ENCODE data around the gene JMJD1C. TPM values are rescaled to one million over a fixed set of nuclear protein-coding genes. Genes with fewer than 3 reads are reported as not detected.

Gene JMJD1C
- total and polyA plus RNA-seq, 12 donors: 14.4 to 70.4 (median 39.2) TPM

DNA sequence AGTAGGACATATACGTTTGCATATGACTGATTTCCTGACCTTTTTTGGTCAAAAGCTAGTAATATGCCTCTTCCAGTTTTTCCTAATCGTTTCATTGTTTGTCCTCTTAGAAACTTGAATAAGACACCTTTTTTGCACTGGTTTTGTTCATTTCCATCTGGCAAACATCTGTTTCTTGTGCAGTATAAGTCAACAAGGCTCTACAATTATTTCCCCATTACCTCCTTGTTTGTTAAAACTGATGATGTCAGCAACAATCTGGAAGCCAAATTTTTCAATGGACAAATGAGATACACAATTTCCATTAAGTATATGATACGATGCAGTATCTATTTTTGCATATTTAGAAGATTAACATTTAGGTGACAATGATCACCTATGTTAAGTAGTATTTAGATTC, 183.8 kb downstream of the JMJD1C start:
- no peak overlapping the region for H3K27ac ChIP-seq
- no peaks in the 10 kb centered on the region for H3K9me3 ChIP-seq
- peaks cover 0 to 2% (median 0%) of the 10 kb centered on the region in 9 donors for H3K36me3 ChIP-seq
- H3K27me3 ChIP-seq: no peaks in the 10 kb centered on the region
- WGBS, 2 donors: 69 to 80% methylated on average over 3 of the region's 3 CpGs
- H3K4me3 ChIP-seq: no peak overlapping the region
- TF ChIP-seq, protein P1, sequence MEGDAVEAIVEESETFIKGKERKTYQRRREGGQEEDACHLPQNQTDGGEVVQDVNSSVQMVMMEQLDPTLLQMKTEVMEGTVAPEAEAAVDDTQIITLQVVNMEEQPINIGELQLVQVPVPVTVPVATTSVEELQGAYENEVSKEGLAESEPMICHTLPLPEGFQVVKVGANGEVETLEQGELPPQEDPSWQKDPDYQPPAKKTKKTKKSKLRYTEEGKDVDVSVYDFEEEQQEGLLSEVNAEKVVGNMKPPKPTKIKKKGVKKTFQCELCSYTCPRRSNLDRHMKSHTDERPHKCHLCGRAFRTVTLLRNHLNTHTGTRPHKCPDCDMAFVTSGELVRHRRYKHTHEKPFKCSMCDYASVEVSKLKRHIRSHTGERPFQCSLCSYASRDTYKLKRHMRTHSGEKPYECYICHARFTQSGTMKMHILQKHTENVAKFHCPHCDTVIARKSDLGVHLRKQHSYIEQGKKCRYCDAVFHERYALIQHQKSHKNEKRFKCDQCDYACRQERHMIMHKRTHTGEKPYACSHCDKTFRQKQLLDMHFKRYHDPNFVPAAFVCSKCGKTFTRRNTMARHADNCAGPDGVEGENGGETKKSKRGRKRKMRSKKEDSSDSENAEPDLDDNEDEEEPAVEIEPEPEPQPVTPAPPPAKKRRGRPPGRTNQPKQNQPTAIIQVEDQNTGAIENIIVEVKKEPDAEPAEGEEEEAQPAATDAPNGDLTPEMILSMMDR (IDR thresholded peaks at IDR 0.05): no peak
- intact Hi-C loops (cut with DNase I): no loop called here
- peaks cover 0 to 27% (median 0%) of the 10 kb centered on the region in 9 donors for H3K4me1 ChIP-seq
- DNase-seq (no peak), ATAC-seq (no peak)

DNA sequence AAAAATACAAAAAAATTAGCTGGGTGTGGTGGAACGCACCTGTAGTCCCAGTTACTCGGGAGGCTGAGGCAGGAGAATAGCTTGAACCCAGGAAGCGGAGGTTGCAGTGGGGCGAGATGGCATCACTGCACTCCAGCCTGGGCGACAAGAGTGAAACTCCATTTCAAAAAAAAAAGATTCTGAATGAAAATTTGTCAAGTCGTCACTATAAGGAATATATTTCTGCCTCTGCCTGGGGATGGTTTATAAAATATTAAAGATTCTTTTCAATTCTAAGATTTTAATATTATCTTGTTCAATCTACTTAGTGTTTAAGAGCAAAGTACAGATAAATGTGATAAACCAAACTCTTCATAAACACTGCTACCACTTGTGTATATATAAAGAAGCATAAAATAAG, 185.4 kb downstream of the JMJD1C start:
- Histone ChIP-seq H3K9me3 (no peaks in the 10 kb centered on the region), H3K4me1 (peaks cover 0 to 13% (median 0%) of the 10 kb centered on the region in 9 donors), H3K4me3 (no peak overlapping the region), H3K36me3 (peaks cover 0 to 2% (median 0%) of the 10 kb centered on the region in 9 donors), H3K27me3 (no peaks in the 10 kb centered on the region), H3K27ac (no peak overlapping the region)
- TF ChIP-seq, protein P1 (IDR thresholded peaks at IDR 0.05): no peak
- DNase-seq (no peak), ATAC-seq (no peak)
- intact Hi-C loops (cut with DNase I): no loop called here
- 97 to 99% methylated on average over 6 of the region's 6 CpGs for WGBS, 2 donors

DNA sequence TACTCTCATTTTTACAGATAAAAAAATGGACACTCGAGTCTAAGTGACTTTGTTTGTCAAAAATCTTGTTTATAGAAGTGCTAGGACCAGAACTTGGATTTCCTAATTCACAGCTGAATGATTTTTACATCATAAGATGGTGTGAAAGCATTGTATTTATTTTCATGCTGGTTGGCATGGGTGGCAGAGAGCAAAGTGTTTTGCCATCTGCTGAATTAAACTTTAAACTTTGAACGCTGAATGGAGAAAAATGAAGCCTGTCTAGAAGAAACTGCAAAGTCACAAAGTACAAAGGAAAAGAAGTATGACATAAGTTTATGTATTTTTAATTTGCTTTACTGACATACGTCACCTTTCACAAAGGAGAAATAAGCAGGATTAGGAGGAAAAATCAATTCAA, 190.7 kb downstream of the JMJD1C start:
- Histone ChIP-seq H3K27ac (peak overlapping the region in 1 of 10 donors; percentile 1), H3K27me3 (no peaks in the 10 kb centered on the region), H3K9me3 (no peaks in the 10 kb centered on the region), H3K4me3 (no peak overlapping the region), H3K36me3 (no peaks in the 10 kb centered on the region), H3K4me1 (peaks cover 0 to 33% (median 15%) of the 10 kb centered on the region in 9 donors)
- TF ChIP-seq, protein P1 (IDR thresholded peaks at IDR 0.05): no peak
- intact Hi-C loops (cut with DNase I): loop anchor here in 1 of 10 donors (10.0 kb wide), 1 partner anchor 190 kb away; the partner anchor contains the start of gene JMJD1C
- WGBS, 2 donors: 93 to 94% methylated on average over 3 of the region's 3 CpGs
- DNase-seq: no peak
- ATAC-seq: no peak

DNA sequence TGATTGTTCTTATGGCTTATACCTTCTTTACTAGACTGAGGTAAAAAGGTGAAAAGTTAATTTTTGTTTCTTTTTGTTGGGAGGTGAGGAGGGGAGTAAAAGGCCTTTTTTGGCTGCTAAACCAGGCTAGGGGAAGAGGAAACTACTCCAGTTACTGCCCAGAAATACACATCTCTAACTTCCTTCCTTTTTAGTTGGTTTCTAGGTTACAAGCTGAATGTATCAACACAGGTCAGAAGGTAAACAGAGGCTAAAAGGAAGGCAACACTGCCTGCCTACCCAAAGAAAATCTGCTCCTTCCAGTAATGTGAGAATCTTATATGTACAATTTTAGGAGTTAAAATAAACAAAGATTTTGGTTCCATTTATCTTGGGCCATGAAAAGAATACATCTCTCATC, 192.2 kb downstream of the JMJD1C start:
- peak overlapping the region in 6 of 10 donors; percentile 5 to 74 (median 48) for H3K27ac ChIP-seq

More for the DNA sequence above, 192.2 kb downstream of the JMJD1C start:
- TF ChIP-seq, protein P1 (IDR thresholded peaks at IDR 0.05): no peak
- Histone ChIP-seq H3K4me3 (no peak overlapping the region), H3K27me3 (no peaks in the 10 kb centered on the region), H3K4me1 (peaks cover 0 to 40% (median 22%) of the 10 kb centered on the region in 9 donors), H3K9me3 (no peaks in the 10 kb centered on the region), H3K36me3 (no peaks in the 10 kb centered on the region)
- intact Hi-C loops (cut with DNase I): loop anchor here in 2 of 10 donors (5.0 to 10.0 kb wide), 2 partner anchors 191 to 439 kb away; partner anchors contain the start of gene JMJD1C (in 1 of the 2)
- ATAC-seq (peak in 4 of 8 donors; percentile 19 to 35 (median 32)), DNase-seq (no peak)

All from heart right ventricle (tissue), 16 donors.